Hepatic stellate cell (primary cell): ENCODE measurements around the gene RNF112.
"Not testable (repeated sequence)": the region's sequence is repeated elsewhere in the genome, so short reads cannot be mapped to it uniquely, and the experiment has no call there.

Experiments
- DNase-seq: peaks from one replicate; pipeline ENCODE4 v3.0.0; 2011; ENCODE audit warnings: low spot score

The RNF112 gene

GRCh38 chr17:19414396-19415280 is 3.6 kb downstream of the RNF112 start:
- DNase-seq, result no peak

GRCh38 chr17:19415311-19415710 is 4.3 kb downstream of the RNF112 start:
- DNase-seq, result no peak

- DNase-seq, result no peak
Observed at GRCh38 chr17:19415806-19416775, 5.1 kb downstream of the RNF112 start.

GRCh38 chr17:19417611-19418010 is 6.6 kb downstream of the RNF112 start:
- no peak for DNase-seq

GRCh38 chr17:19418251-19418992 is 7.4 kb downstream of the RNF112 start:
- peak; percentile 22 for DNase-seq

GRCh38 chr17:19421219-19421618 is 10.2 kb downstream of the RNF112 start:
- DNase-seq, result no peak

- no peak for DNase-seq
Observed at GRCh38 chr17:19421926-19422325, 10.9 kb downstream of the RNF112 start.

- no peak for DNase-seq
Observed at GRCh38 chr17:19424934-19425868, 14.2 kb downstream of the RNF112 start.

GRCh38 chr17:19426631-19427030 is 15.6 kb downstream of the RNF112 start:
- DNase-seq, result no peak

- no peak for DNase-seq
Observed at GRCh38 chr17:19431691-19432090, 20.7 kb downstream of the RNF112 start.

GRCh38 chr17:19433255-19433654 is 22.2 kb downstream of the RNF112 start:
- no peak for DNase-seq

GRCh38 chr17:19433727-19434340 is 22.8 kb downstream of the RNF112 start:
- no peak for DNase-seq

GRCh38 chr17:19440421-19440820 is 29.4 kb downstream of the RNF112 start:
- DNase-seq, result no peak

GRCh38 chr17:19441288-19441687 is 30.3 kb downstream of the RNF112 start:
- not testable (repeated sequence) for DNase-seq

GRCh38 chr17:19442731-19443130 is 31.7 kb downstream of the RNF112 start:
- no peak for DNase-seq

GRCh38 chr17:19443148-19443547 is 32.1 kb downstream of the RNF112 start:
- no peak for DNase-seq

- no peak for DNase-seq
Observed at GRCh38 chr17:19445105-19445504, 34.1 kb downstream of the RNF112 start.

- not testable (repeated sequence) for DNase-seq
Observed at GRCh38 chr17:19446577-19446976, 35.5 kb downstream of the RNF112 start.

GRCh38 chr17:19447085-19447583 is 36.1 kb downstream of the RNF112 start:
- DNase-seq, result peak; percentile 81
